Measurements from ENCODE around the gene GDPD5.

Gene GDPD5

GRCh38 chr11:75388386-75389275 lies 137.1 kb downstream of the GDPD5 start:
- peak; percentile 69 for DNase-seq

- DNase-seq = peak; percentile 86
Measured at GRCh38 chr11:75387736-75388294, 137.9 kb downstream of the GDPD5 start.

- peak; percentile 90 for DNase-seq
Measured at GRCh38 chr11:75386942-75387630, 138.7 kb downstream of the GDPD5 start.

All from NCI-H226 (cell line).